IPS DF 6.9 (cell line): ENCODE measurements around the gene GGTLC1.
"Not testable (repeated sequence)": the region's sequence is repeated elsewhere in the genome, so short reads cannot be mapped to it uniquely, and the experiment has no call there.

ENCODE experiments used
- DNase-seq: peaks from one replicate; pipeline ENCODE4 v3.0.0-alpha.2; 2013; ENCODE audit warnings: low read depth, low spot score
- H3K27ac ChIP-seq: one replicate; pipeline ENCODE4 v1.5.1; 2013; ENCODE audit warnings: low read length, control low read depth
- H3K27me3 ChIP-seq: 2 replicates; pipeline ENCODE4 v1.6.1; 2013; ENCODE audit warnings: mild to moderate bottlenecking, low read length; ENCODE audit not compliant: control insufficient read depth, insufficient read depth
- H3K36me3 ChIP-seq: 2 replicates; pipeline ENCODE4 v1.6.1; 2013; ENCODE audit warnings: low read length; ENCODE audit not compliant: control insufficient read depth, insufficient read depth
- H3K4me1 ChIP-seq: 2 replicates; pipeline ENCODE4 v1.6.1; 2013; ENCODE audit warnings: low read length; ENCODE audit not compliant: control insufficient read depth, insufficient read depth
- H3K4me3 ChIP-seq: 2 replicates; pipeline ENCODE4 v1.5.1; 2013; ENCODE audit warnings: mild to moderate bottlenecking, low read length
- H3K9me3 ChIP-seq: 2 replicates; pipeline ENCODE4 v1.6.1; 2013; ENCODE audit warnings: low read length, inconsistent platforms; ENCODE audit not compliant: control insufficient read depth, insufficient read depth
- WGBS: extraction: QIAGEN DNeasy Blood & Tissue Kit; methylation state at CpG from one replicate; pipeline ENCODE4 v1.1.7; 2013; ENCODE audit warnings: mixed read lengths, missing lambda C conversion rate; ENCODE audit not compliant: insufficient read length, insufficient coverage; 5-methylcytosine and 5-hydroxymethylcytosine counted together

The GGTLC1 gene

DNA sequence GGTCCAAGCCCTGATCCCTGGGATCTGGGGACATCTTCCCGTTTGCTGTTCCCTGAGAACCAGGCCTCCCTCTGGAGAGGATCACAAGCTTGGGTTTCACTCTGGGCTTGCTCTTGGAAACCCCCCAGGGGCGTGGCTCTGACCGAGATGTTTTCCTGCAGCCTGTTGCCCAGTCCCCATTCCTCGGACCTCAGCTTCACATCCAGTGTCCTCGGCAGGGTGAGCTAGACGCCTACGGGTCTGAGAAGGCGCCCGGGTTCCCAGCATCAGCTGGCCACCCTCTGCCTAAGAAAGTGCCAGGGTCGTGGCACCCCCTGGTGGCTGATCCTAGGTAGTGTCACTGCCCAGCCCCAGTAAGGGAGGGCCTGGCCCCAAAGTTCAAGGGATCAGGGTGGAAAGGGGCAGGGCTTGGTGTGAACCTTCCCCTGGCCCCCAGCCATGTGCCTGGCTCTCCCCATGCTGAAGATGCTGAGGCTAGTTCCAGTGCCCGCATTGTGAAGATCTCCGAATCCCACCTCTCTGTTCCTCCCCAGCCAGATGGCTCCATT is 4.0 kb downstream of the GGTLC1 start:
- not testable (repeated sequence) for DNase-seq, H3K9me3 ChIP-seq, H3K27me3 ChIP-seq, H3K36me3 ChIP-seq, H3K4me1 ChIP-seq, H3K4me3 ChIP-seq, H3K27ac ChIP-seq
- WGBS = no CpG with 5 or more reads among the region's 12 CpGs

DNA sequence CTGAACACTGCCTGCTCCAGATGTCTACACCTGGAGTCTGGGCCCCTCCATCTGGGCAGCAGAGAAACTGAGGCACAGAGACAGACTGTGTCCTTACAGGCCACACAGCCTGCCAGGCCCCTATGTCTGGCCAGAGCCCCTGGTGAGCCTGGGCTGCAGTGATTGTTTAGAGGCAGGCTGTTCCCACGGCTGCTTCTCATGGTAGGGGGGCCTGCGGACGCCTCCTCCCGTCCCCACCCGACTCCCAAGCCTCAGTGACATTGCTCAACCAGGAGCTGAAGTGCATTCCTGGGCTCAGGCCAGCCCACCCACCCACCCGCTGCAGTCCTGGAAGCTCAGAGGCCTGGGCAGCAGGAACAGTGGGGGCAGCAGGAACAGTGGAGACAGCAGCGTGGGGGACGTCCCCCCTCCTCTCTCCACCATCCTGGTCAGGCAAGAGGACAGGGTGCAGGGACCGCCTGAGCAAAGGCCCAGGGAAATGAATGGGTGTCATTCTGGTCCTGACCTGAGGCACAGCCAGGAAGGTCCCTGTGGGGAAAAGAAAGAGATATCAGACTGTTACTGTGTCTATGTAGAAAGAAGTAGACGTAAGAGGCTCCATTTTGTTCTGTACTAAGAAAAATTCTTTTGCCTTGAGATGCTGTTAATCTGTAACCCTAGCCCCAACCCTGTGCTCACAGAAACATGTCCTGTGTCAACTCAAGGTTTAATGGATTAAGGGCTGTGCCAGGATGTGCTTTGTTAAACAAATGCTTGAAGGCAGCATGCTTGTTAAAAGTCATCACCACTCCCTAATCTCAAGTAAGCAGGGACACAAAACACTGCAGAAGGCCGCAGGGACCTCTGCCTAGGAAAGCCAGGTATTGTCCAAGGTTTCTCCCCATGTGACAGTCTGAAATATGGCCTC is 6.2 kb downstream of the GGTLC1 start:
- not testable (repeated sequence) for H3K27ac ChIP-seq

DNA sequence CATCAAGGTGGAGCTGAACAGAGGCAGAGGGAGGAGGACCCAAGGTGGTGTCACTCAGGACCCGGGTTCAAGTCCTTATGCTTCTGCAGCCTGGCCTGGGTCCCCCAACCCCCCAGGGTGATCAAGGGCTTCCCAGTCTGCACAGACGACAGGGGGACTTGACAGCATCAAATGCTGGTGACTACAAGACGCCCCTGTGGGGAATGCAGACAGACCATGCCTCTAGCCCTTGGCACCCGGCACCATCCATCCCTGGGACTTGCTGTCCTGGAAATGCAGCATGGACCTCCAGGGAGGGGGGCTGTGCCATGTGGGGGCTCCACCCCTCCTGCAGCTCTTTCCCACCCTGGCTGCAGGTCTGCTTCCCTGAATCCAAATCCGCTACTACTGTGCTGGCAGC is 7.1 kb downstream of the GGTLC1 start:
- H3K27ac ChIP-seq, H3K4me1 ChIP-seq, H3K27me3 ChIP-seq, H3K36me3 ChIP-seq, DNase-seq, H3K4me3 ChIP-seq, H3K9me3 ChIP-seq: not testable (repeated sequence)
- WGBS = no CpG with 5 or more reads among the region's 5 CpGs

More for the DNA sequence above, 6.2 kb downstream of the GGTLC1 start:
- not testable (repeated sequence) for H3K27me3 ChIP-seq, H3K4me1 ChIP-seq, DNase-seq, H3K36me3 ChIP-seq, H3K9me3 ChIP-seq, H3K4me3 ChIP-seq
- no CpG with 5 or more reads among the region's 11 CpGs for WGBS

DNA sequence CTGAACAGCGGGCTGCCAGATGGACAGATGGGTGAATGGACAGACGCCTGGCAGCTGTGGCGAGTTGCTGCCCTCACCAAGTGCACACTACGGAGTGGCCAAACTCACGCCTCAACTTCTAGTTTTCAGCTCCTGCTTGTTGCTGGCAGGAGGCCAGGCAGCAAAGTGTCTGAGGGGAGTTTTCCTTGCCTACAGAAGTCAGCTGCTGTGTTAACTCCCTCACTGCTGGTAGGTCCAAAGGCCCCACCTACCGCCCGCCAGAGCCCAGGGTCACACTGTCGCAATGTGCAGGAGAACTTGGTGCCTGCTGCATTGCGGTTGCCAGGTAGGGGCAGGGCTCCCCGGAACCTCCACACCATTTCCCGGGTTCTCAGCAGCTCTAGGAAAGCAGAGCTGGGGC is 7.6 kb downstream of the GGTLC1 start:
- not testable (repeated sequence) for DNase-seq, H3K27ac ChIP-seq, H3K9me3 ChIP-seq, H3K27me3 ChIP-seq, H3K4me3 ChIP-seq, H3K36me3 ChIP-seq, H3K4me1 ChIP-seq
- WGBS = no CpG with 5 or more reads among the region's 11 CpGs

DNA sequence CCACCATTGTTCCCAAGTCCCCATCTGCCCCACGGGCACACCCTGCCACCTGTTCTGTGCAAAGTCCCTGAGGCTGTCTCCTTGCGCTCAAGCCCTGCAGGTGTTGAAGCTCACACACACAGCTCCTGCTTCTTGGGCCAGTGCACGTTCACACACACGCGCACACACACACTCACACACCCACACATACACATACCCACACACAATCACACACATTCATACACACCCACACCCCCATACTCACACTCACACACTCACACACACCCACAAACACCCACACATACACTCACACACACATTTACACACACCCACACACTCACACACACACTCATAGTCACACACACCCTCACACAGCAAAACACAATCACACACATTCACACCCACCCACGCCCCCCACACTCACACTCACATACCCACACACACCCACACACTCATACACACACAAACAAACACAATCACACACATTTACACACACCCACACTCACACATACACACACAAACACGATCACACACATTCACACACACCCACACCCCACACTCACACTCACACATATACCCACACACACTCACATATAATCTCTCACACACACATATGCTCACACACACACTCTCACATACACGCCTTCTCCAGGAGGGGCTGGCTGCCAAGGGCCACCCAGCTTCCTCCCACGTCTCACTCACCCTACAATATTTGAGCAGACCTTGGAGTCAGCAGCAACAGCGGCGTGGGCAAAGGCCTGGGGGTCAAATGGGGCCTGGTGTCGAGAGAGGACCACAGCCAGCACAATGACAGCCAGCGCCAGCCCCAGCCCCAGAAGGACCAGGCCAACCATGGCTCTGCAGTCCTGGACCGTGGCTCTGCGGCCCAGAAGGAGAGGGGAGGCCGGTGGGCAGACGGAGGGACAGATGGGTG is 8.4 kb downstream of the GGTLC1 start:
- not testable (repeated sequence) for H3K9me3 ChIP-seq, H3K4me1 ChIP-seq, H3K36me3 ChIP-seq, H3K27me3 ChIP-seq, DNase-seq, H3K4me3 ChIP-seq, H3K27ac ChIP-seq
- 100% methylated on average over 6 of the region's 17 CpGs for WGBS

DNA sequence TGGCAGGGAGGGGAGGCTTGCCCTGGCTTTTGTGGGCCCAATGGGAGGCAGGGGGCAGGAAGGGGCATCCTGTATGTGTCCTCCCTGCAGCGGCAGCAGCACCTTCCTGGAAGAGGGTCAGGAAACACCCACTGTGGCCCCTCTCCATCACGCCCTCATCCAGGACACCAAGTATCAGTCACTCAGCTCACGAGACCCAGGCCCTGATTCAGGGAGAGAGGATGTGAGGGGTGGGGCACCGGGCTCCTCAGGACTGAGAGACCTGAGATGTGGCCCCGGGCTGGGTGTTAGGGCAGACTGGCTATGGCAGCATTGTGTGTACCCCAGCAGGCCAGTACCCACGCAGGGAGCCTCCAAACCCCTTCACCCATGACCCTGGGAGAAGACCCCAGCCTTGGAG is 9.2 kb downstream of the GGTLC1 start:
- not testable (repeated sequence) for H3K9me3 ChIP-seq, H3K27me3 ChIP-seq, H3K4me1 ChIP-seq, H3K36me3 ChIP-seq, H3K4me3 ChIP-seq, H3K27ac ChIP-seq, DNase-seq
- WGBS = no CpG with 5 or more reads among the region's 6 CpGs

DNA sequence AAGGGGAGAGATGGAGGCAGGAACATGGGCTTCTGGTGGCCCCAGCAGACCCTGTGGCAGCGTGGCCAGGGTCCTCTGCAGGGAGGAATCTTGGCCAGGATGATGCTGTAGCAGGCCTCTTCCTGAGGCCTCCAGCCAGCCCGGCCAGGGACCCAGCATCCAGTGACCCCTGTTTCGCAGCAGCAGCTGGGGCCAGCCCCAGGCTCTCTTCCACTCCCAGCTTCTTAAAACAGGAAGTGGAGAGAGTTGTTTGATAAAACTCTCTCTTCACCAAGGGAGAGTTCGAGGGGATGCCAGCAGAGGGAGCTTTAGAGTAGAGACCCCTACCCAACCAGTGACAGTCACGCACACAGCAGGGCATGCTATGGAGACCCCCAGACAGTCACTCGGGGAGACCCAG is 10.1 kb downstream of the GGTLC1 start:
- WGBS = no CpG with 5 or more reads among the region's 6 CpGs
- DNase-seq, H3K27me3 ChIP-seq, H3K9me3 ChIP-seq, H3K27ac ChIP-seq, H3K4me1 ChIP-seq, H3K4me3 ChIP-seq, H3K36me3 ChIP-seq: not testable (repeated sequence)

DNA sequence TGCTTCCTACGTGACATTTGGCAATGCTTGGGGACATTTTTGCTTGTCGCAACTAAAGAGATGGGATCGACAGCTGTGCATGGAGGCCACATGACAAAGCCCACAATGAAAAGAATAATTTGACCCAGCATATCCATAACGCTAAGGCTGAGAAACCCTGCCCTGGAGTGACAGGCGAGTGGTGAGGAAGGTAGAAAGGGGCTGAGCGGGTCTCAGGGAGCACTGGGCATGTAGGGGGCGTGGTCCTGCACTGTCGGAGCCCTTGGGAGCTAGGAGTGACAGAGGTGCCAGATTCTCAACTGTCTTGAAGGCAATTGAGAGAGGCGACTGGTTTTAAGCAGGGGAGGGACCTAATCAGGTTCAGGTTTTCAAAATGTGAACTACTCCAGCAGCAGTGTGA is 13.6 kb downstream of the GGTLC1 start:
- no peak for DNase-seq
- Histone ChIP-seq H3K27ac (no peak overlapping the region), H3K9me3 (no peaks in the 10 kb centered on the region), H3K4me1 (peaks cover 2% of the 10 kb centered on the region; the same call in 1 of the 2 replicates), H3K36me3 (no peaks in the 10 kb centered on the region), H3K4me3 (no peak overlapping the region), H3K27me3 (no peaks in the 10 kb centered on the region)
- WGBS = no CpG with 5 or more reads among the region's 9 CpGs

DNA sequence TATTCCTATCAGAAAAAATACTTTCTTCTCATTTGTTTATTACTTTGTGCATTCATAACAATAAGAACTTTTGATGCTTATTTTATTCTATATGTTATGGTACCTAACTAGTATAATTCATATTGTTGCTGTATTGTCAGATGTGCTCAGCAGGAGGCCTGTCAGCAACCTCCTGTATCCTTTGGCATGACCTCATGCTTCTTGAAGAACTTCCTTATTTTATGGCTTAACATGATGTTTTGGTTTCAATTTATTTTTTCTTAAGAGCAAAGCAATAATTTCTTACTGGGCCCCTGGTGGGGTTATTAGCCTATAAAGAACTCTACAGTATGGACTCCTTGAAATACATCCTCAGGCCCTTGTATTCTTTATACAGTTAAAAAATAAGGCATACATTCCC is 17.3 kb downstream of the GGTLC1 start:
- H3K27ac ChIP-seq = no peak overlapping the region
- H3K4me3 ChIP-seq = no peak overlapping the region
- peaks cover 2% of the 10 kb centered on the region; the same call in 1 of the 2 replicates for H3K4me1 ChIP-seq
- no peaks in the 10 kb centered on the region for H3K36me3 ChIP-seq
- no peak for DNase-seq
- H3K9me3 ChIP-seq = no peaks in the 10 kb centered on the region
- no peaks in the 10 kb centered on the region for H3K27me3 ChIP-seq

DNA sequence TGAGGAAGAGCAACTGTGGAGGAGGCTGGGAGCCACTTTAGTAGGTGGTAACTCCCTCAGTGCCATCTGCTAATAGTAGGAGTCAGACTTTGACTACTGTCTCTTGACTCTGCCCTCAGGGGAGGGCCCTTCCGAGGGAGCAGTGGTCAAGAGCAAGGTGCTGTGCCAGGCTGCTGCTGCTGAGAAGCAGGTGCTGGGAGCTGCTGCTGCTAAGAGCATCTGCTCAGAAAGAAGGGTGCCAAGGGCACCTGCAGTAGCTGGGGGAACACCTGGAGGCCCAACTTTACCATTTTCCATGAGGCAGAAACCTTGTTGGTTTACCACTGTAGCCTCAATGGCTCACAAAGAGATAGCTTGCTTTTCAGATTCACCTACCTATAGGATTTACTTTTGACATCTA is 18.5 kb downstream of the GGTLC1 start:
- Histone ChIP-seq H3K36me3 (0 out of 2 replicates have a peak, but pooled peaks cover 4% of the 10 kb centered on the region), H3K4me3 (no peak overlapping the region), H3K9me3 (peaks cover 2% of the 10 kb centered on the region), H3K27me3 (no peaks in the 10 kb centered on the region), H3K27ac (no peak overlapping the region), H3K4me1 (peaks cover 2% of the 10 kb centered on the region; the same call in 1 of the 2 replicates)
- no CpG with 5 or more reads among the region's 1 CpG for WGBS
- DNase-seq = no peak
